GM21423 (cell line): ENCODE results near the gene ARFGAP1.

Source experiments
- ATAC-seq: cut with Tn5 transposase; IDR thresholded peaks from one replicate; pipeline ENCODE4 v1.9.1; 2021; ENCODE audit warnings: mild to moderate bottlenecking, moderate library complexity; ENCODE audit not compliant: unreplicated experiment

ARFGAP1 gene

DNA sequence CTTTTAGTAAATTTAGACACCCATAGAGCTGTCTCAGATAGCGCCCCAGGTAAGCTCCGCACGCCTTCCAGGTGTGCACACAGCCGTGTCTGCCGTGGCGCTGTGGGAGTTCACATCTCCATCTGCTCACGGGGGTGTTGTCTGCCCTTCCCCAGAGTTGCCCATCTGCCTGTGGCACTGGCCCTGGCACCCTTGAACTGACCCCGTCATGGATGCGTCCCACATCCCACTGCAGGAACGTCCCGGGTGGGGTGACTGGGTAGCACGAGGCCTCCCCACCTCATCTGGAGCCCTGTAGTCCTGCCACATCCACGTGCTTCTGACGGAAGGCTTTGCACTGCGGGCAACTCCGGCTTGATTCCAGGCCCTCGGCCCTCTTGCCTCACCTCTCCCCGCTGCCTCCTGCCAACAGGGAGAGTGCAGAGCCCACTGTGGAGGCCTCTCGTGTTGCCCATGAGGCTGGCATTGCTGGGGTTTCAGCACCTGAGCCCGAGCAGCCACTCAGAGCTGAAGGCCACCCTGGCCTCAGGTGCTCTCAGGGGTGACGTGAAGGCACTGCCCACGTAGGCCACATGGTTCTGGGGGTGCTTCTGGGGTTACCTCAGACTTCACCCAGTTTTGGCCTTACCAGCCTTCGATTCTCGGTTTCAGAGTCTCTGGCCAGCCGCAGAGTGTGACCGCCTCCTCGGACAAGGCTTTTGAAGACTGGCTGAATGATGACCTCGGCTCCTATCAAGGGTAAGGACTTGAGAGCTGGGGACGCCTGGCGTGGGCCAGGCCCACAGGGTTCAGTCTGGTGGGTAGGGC, 5.1 kb downstream of the ARFGAP1 start:
- ATAC-seq = no peak

DNA sequence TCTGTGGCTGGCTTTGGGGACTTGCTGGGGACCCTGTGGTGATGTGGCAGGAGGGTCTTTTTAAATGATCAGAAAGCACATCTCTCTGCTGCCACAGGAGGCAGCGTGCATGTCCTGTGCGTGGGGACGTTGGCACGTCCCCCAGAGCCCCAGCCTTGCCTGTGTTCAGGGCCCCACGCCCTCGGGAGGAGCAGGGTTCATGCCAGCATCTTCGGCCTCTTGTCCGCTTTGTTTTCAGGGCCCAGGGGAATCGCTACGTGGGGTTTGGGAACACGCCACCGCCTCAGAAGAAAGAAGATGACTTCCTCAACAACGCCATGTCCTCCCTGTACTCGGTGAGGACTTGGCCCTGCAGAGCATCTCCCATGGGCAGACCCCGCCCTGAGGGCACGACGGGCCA, 6.0 kb downstream of the ARFGAP1 start:
- no peak for ATAC-seq

DNA sequence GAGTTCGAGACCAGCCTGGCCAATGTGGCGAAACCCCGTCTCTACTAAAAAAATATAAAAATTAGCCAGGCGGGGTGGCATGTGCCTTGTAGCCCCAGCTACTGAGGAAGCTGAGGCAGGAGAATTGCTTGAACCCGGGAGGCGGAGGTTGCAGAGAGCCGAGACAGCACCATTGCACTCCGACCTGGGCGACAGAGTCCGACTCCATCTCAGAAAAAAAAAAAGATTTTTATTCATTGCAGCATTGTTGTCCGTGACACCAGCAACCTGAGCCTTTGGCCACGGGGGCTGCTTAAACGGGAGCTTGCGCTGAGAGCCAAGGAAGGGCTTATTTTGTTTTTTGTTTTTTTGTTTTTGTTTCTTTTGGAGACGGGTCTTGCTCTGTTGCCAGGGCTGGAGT, 7.3 kb downstream of the ARFGAP1 start:
- ATAC-seq = no peak

DNA sequence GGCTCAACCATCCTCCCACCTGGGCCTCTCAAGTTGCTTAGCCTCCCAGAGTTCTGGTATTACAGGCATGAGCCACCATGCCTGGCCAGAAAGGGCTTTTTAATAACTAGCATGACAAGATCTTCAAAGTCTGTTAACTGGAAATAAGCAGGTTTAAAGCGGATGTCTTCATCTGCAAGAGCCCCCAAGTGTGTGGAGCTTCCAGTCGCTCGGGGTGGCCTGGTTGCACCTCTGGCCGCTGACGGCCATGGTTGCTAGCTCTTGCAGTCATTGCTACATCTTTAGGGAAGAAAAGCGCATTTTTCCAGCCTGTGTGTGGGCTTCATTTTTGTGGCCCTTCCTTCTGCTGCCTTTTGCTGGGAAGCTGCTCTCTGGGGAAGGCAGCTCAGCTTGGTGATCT, 7.8 kb downstream of the ARFGAP1 start:
- no peak for ATAC-seq

DNA sequence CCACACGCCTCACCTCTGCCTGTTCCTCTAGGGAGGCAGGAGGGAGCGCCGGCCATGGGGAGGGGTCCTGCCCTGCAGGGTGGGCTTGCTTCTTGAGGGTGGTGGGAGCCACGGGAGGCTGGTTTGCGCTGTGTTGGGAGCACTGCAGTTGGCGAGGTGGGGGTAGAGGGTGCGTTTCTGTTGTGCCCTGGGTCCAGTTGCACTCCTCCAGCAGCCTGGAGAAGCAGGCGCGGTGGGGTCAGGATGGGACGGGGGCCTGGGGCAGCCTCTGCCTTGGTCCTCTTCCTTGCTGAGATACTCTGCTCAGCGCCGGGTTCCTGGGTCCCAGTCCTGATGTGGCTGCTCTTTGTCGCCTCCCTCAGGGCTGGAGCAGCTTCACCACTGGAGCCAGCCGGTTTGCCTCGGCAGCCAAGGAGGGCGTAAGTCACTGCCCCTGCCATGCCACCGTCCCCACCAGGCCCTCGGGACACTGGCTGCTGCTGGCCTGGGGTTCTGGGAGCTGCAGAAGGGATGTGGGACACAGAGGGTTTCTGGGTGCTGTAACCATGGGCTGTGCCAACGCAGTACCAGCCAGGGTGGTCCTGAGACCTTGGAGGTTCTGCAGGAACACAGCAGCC, 8.4 kb downstream of the ARFGAP1 start:
- no peak for ATAC-seq

DNA sequence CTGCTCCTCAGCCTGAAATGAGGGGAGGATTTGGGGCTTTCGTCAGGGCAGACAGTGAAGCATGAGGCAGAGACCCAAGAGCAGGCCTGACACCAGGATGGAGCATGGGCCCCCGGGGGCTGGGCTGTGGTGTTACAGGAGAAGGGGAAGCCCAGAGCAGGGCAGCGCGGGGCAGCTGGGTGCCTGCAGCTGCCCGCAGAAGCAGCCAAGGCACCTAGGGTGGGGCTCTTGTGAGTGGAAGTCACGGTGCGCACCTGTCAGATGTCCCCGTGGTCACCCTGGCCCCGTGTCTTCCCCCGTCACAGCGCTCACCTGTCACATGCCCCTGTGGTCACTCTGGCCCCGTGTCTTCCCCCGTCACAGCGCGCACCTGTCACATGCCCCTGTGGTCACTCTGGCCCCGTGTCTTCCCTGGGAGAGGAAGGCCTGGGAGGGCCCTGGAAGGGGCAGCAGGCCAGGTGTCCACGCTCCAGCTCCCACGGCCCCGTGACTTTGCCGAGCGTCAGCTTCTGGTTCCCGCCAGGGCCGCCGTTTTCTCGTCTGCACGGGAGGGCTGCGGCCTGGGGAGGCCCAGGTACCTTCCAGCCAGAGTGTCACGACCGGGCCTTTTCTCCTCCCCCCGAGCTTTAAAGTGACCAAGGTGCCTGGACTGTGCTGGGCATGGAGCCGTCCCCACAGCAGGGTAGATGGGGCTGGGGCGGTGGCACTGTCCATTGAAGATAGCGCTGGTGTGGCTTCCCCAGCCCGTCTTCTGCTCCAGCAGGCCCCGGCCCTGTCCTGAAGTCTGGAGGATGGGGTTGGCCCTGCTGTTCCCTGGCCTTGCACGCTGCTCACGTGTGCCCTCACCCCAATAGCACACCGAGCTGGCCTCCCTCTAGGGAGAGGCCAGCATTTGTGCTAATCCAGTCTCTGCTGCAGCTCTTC, 9.4 kb downstream of the ARFGAP1 start:
- no peak for ATAC-seq

DNA sequence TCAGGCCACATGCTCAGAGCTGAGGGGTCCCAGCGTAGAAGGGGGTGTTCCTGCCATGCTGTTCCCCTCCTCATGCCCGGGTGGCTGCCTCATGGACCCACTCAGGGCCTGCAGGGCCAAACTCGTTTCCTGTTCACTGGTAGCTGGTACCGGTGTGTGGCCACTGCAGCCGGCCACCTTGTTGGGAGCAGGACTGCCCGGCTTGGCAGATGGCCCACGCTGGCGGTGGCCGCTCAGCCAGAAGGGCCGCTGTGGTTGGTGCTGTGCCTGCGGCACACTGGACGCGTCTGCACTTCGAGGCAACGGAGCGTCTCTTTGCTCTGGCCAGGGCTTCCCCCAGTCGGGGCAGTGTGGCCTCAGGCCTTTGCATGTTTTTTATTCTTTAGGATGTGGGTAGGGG, 10.3 kb downstream of the ARFGAP1 start:
- no peak for ATAC-seq

DNA sequence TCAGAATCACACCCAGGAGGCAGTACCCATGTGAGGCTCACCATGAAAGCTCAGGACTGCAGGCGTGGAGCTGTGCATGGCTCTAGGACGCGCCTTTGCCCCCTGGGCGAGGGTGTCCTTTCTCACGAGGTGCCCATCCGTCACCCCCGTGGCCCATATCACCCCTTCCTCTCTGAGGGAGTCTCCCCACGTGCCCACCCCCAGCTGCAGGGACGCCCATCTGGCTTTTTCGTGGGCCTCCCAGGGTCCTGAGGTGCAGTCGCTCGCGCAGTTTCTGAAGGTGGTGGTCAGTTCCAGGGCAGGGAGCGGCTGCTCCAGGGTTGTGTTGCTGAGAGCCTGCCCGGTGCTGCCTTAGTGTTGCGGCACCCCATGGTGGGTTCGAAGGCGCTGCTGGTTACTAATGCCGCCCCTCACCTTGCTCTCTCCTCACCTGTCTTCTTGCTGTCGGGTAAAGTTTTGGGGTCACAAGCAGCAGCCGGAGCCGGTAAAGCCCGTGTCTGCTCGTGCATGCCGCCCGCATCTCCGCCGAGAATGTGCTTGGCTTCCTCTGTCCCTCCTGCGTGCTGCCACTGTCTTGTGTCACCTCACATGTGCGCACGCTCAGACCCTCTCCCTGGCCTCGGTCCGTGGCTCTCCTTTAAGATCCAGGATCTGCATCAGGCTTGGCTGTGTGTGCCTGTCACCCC, 10.9 kb downstream of the ARFGAP1 start:
- no peak for ATAC-seq

DNA sequence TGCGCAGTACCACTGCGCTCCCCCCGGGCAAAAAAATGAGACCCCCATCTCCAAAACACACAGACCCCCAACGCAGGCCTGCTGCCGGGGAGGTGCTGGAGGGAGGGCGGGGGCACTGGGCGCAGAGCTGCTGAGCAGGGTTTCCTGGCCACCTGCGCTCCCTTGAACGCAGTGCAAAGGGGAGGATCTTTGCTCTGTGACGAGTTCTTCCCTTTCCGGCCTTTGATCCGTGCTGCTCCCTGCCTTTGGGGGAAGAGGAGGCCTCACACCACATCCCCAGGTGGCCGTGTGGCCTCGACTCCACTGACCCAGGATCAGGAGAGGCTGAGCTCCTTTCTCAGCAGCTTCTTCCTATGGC, 11.4 kb downstream of the ARFGAP1 start:
- no peak for ATAC-seq

DNA sequence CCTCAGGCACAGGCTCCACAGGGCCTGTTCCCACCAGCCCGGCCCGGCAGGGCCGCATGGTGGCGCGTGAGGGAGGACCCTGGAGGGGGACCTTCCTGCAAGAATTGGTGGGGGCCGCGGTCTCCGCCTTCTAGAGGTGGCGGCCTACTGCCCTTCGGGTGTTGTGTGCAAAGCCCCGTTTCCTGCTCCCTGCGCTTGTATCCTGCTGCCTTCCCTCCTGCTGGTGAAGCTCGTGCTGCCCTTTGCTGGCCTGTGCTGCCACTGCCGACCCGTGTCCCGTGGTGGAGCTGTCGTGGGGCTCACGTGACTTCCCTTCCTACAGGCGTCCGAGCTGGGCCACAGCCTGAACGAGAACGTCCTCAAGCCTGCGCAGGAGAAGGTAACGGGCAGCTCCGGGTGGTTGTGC, 11.9 kb downstream of the ARFGAP1 start:
- ATAC-seq = no peak

DNA sequence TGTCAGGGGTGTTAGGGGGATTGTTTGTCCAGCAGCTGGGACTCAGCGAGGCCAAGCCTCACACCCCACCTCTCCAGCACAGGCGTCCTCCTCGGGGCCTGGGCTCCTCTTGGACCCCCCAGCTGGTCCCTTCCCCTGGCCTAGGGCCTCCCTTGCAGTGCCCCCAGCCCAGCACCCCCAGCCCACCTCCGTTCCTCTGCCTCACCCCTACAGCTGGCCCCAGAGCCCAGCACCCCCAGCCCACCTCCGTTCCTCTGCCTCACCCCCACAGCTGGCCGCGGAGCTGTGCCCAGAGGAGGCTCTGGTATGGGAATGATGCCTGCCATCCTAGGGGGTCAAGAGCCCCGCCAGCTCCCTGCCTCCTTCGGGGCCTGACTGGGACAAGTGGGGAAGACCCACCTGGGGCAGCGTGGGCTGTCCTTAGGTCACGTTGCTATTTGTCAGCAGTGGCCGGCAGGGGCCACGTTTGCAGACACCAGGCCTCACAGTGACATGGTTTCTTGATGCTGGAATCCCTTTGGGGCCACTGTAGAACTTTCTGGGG, 12.4 kb downstream of the ARFGAP1 start:
- ATAC-seq = no peak

DNA sequence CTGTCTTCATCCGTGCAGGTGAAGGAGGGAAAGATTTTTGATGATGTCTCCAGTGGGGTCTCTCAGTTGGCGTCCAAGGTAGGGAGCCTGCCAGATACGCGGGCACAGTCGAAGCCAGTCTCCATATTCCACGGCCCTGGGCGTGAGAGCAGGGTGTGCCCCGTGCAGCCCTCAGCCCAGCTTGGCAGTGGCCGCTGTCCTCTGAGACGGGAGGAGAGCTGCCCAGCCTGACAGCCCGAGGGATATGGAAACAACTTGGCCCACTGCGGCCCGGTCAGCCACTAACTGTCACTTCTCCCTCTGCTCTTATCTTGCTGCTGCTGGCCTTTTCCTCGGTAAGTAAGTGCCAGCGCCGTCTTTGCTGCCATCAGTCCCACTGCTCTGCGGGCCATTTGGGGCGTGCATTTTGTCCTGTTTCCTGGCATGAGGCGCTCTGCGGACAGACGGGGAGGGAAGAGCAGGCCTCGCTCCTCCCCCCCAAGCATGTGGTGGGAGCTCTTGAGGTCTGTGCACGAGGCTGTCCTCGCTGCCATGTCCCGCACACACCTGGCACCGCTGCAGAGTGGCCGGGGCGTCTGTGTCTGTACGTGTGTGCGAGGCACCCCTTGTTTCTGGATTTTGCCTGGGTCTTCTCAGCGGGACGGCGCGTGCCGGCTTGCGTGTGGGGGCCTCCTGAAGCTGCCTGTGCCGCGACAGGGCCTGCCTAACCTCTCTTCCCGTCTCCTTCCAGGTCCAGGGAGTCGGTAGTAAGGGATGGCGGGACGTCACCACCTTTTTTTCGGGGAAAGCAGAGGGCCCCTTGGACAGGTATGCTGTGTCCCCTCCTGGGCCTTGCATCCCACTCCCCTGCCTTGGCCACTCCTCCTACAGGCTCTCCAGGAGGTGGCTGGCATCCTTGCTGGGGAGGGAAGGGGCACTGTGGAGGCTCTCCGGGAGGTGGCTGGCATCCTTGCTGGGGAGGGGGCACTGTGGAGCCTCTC, 13.3 kb downstream of the ARFGAP1 start:
- ATAC-seq = no peak

DNA sequence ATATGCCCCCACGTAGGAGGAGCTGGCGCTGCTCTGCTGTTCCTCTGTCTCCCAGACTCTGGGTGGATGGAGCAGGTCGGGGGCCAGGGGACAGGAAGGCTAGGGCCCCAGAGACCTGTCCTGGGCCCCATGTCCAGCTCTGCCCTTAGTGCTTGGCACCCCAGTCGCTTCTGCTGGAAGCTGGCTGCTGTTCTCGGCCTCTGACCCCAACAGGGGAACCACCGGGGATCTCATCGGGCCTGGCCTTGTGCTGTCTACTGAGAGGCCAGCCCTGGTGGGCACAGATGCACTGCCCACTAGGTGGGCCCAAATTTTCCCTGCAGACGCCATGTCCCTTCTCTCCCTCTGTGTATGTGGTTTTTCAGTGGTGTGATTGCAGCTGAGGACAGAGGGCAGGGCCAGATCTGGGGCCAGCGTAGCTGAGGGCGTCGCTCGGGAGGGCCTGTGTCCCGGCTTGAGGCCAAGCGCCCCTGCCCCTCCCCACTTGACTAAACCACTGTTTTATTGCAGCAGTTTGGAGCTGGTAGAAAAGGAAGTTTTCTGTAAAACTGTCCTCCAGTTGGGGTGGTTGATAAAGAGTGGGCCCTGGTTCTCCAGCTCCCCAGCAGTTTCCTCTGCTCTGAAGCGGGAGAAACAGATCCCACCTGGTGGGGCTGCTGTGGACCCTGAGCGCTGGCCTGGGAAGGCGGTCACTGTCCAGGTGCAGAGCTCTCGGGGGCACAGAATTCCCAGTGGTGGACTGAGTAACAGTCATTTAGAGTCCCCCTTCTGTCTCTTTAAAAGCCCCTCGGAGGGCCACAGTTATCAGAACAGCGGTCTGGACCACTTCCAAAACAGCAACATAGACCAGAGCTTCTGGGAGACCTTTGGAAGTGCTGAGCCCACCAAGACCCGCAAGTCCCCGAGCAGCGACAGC, 14.4 kb downstream of the ARFGAP1 start:
- ATAC-seq = no peak

DNA sequence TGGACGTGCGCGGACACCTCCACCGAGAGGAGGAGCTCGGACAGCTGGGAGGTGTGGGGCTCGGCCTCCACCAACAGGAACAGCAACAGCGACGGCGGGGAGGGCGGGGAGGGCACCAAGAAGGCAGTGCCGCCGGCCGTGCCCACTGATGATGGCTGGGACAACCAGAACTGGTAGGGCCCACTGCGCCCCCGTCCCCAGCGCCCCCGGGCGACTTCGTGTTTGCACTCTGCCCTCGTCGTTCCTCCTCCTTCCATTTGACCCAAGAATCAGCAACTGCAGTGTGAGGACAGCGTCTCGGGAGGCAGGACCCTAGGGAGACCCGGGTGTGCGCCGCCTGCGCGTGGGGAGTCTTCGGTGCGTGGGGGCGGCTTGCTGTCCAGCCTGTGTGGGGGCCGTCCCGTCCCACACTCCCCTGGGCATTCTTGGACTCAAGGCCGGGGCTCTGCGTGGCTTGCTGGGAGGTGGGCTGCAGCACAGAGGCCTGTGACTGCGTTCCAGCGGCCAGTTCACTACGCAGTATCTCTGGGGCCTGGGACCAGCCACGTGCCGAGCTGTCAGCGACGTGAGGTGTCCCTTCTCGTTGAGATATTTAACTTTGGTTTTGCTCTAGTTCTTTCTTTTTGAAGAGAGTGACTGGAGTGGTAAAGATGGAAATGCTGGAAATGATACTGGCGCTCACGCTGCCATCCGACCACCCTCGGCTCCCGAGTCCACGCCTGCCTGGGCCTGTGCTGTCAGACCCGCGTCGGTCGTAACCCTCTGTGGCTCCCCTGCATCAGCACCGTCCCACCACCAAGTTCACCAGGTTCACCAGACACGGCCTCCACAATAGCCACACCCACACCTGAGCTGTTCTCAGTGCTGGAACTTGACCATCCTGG, 15.3 kb downstream of the ARFGAP1 start:
- no peak for ATAC-seq

DNA sequence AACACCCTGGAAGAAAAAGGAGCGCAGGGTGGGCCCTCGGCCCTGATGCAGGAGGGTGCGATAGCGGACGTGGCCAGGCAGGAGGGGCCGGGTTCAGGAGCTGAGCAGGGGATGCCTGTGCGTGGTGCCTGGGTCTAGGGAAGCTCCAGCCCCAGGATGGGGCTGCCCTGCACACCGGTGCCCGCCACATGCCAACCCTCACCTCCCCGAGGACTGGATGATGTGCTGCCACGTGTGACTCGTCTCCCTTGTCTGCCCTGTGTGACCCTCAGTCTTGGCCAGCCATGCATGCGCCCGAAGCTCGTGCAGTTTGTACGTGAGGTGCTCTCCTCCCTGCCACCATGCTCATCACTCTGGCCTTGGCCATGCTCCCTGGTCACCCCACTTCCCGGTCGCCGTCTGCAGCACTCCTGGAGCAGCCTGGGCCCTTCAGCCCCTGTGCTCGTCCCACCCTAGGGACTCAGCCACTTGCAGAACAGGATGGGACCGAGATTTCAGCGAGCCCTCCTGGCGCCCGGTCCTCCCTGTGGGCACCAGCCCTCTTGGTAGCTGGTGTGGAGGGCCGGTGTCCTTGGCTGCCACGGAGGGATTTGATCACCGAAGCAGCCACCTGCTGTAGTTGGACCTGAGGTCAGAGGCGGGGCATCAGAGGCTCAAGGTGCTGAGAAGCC, 16.1 kb downstream of the ARFGAP1 start:
- ATAC-seq = no peak

DNA sequence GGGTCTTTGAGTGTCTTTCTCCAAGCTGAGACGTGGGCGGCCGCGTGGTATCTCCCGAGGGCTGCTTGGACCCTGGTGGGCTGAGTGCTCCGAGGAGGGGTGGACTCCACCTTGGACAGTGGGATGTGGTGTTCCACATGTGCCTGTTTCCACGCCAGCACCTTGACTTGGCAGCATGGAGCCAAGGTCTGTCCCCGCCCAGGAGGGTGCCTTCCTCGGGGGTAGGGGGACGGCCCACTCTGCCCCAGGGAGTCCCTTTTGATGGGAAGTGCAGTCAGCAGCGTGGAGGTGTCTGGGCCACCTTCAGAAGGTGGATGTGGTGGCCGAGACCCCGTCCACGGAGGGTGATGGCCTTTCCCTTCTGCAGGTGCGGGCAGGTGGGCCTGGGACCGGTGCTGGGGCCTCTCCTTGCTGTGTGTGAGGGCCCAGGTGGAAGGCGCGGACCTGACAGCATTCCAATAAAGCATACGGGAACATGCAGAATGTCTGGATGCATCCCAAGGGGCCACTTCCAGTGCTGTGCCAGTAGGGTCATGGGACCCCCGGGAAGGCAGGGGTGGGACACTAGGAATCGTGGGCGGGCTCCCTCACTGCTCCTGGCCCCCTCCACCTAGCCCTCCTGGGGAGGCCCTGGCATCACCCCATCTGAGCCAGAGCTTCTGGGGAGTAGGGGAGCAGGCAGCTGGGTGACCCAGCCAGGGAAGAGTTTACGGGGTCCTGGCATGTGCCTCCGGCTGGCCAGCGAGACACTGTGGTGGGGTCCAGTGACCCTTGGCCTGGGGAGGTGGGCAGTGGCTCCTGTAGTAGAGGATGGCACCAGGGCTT, 16.9 kb downstream of the ARFGAP1 start:
- ATAC-seq = no peak
